Liver (tissue), 9 donors: ENCODE data around the gene U2AF2. TPM values are rescaled to one million over a fixed set of nuclear protein-coding genes. Genes with fewer than 3 reads are reported as not detected.

Source experiments
- DNase-seq: peaks from one replicate; pipeline ENCODE4 v3.0.0-alpha.2; 2017; ENCODE audit warnings: low spot score
- H3K27ac ChIP-seq, 2 donors: one replicate each; pipeline ENCODE4 v1.7.0; 2013; ENCODE audit warnings: inconsistent platforms in 2 of 2, low read length in 2 of 2, control low read depth in 1 of 2, low read depth in 1 of 2, mild to moderate bottlenecking in 1 of 2
- H3K27me3 ChIP-seq, 4 donors: one replicate each; pipeline versions ENCODE4 v1.6.1 to v1.7.0; 2013; ENCODE audit warnings: low read length in 3 of 4, inconsistent platforms in 1 of 4, mild to moderate bottlenecking in 1 of 4, moderate library complexity in 1 of 4; ENCODE audit not compliant: control insufficient read depth in 4 of 4, insufficient read depth in 4 of 4
- H3K36me3 ChIP-seq, 4 donors: one replicate each; pipeline versions ENCODE4 v1.6.1 to v1.7.0; 2013; ENCODE audit warnings: low read length in 3 of 4, mild to moderate bottlenecking in 3 of 4, low read depth in 1 of 4, moderate library complexity in 1 of 4; ENCODE audit not compliant: control insufficient read depth in 4 of 4, insufficient read depth in 3 of 4
- H3K4me1 ChIP-seq, 4 donors: one replicate each; pipeline versions ENCODE4 v1.6.1 to v1.7.0; 2013; ENCODE audit warnings: low read length in 3 of 4, mild to moderate bottlenecking in 3 of 4, moderate library complexity in 1 of 4; ENCODE audit not compliant: control insufficient read depth in 4 of 4, insufficient read depth in 4 of 4
- H3K4me3 ChIP-seq, 3 donors: one replicate each; pipeline versions ENCODE4 v1.6.1 to v1.7.0; 2013; ENCODE audit warnings: low read length in 3 of 3, control low read depth in 1 of 3, low read depth in 1 of 3, mild to moderate bottlenecking in 1 of 3
- H3K9ac ChIP-seq, 2 donors: one replicate each; pipeline ENCODE4 v1.7.0; 2013; ENCODE audit warnings: low read length in 2 of 2, mild to moderate bottlenecking in 2 of 2, moderate library complexity in 2 of 2, control low read depth in 1 of 2, low read depth in 1 of 2
- H3K9me3 ChIP-seq, 4 donors: one replicate each; pipeline versions ENCODE4 v1.6.1 to v1.7.0; 2013; ENCODE audit warnings: low read length in 3 of 4; ENCODE audit not compliant: control insufficient read depth in 4 of 4
- EGR1 ChIP-seq, 2 donors: IDR thresholded peaks; 2 replicates each; pipeline ENCODE4 v1.6.1; 2016 to 2018; ENCODE audit warnings: antibody characterized with exemption in 2 of 2, low read depth in 2 of 2
- FOXA1 ChIP-seq: IDR thresholded peaks from 2 replicates; pipeline ENCODE4 v1.6.1; 2016; ENCODE audit warnings: antibody characterized with exemption
- FOXA2 ChIP-seq: IDR thresholded peaks from 2 replicates; pipeline ENCODE4 v1.6.1; 2016; ENCODE audit warnings: antibody characterized with exemption
- GABPA ChIP-seq, 2 donors: IDR thresholded peaks in 1 of 2; conservative IDR thresholded peaks in 1 of 2; 2 replicates each; pipeline ENCODE4 v1.6.1; 2016; ENCODE audit warnings: antibody characterized with exemption in 2 of 2, mild to moderate bottlenecking in 1 of 2, moderate library complexity in 1 of 2
- HNF4A ChIP-seq, 2 donors: conservative IDR thresholded peaks; 2 replicates each; pipeline ENCODE4 v1.6.1; 2016; ENCODE audit warnings: antibody characterized with exemption in 2 of 2, mild to moderate bottlenecking in 2 of 2
- HNF4G ChIP-seq: IDR thresholded peaks from 2 replicates; pipeline ENCODE4 v1.6.1; 2016; ENCODE audit warnings: antibody characterized with exemption
- JUND ChIP-seq, 2 donors: IDR thresholded peaks; 2 replicates each; pipeline ENCODE4 v1.6.1; 2016; ENCODE audit warnings: antibody characterized with exemption in 2 of 2
- NR2F2 ChIP-seq: IDR thresholded peaks from 2 replicates; pipeline ENCODE4 v1.6.1; 2016; ENCODE audit warnings: antibody characterized with exemption
- RAD21 ChIP-seq, 2 donors: IDR thresholded peaks; 2 replicates each; pipeline ENCODE4 v1.6.1; 2016; ENCODE audit warnings: antibody characterized with exemption in 2 of 2, mild to moderate bottlenecking in 2 of 2
- RXRA ChIP-seq, 2 donors: IDR thresholded peaks; 2 replicates each; pipeline ENCODE4 v1.6.1; 2017 to 2018; ENCODE audit warnings: antibody characterized with exemption in 2 of 2, mild to moderate bottlenecking in 1 of 2
- SP1 ChIP-seq: IDR thresholded peaks from 2 replicates; pipeline ENCODE4 v1.6.1; 2018; ENCODE audit warnings: antibody characterized with exemption, mild to moderate bottlenecking
- TAF1 ChIP-seq: conservative IDR thresholded peaks from 2 replicates; pipeline ENCODE4 v1.6.1; 2016; ENCODE audit warnings: antibody characterized with exemption, mild to moderate bottlenecking
- YY1 ChIP-seq: IDR thresholded peaks from 2 replicates; pipeline ENCODE4 v1.6.1; 2016; ENCODE audit warnings: antibody characterized with exemption, mild to moderate bottlenecking
- WGBS: extraction: QIAGEN DNeasy Blood & Tissue Kit; methylation state at CpG from one replicate; pipeline ENCODE4 v1.1.7; 2013; 5-methylcytosine and 5-hydroxymethylcytosine counted together
- polyA plus RNA-seq, 2 donors: library from polyadenylated mRNA; stranded (reverse) in 1 of 2; unstranded in 1 of 2; fragments of 200-250 nt in 1 of 2; fragments of >200 nt in 1 of 2; fragmentation: Nextera tagmentation in 1 of 2; extraction: Ambion mirVana in 1 of 2; gene quantifications; one replicate each; pipeline versions ENCODE4 v1.2.1 to v1.2.3, GENCODE V29; 2013 to 2015
- total RNA-seq, 2 donors: library from RNA; depleted of rRNA; stranded (reverse); fragments of >200 nt; gene quantifications; one replicate each; pipeline ENCODE4 v1.2.3, GENCODE V29; 2014
- TF ChIP-seq, protein P1 (sequence below): IDR thresholded peaks from 2 replicates; pipeline ENCODE4 v1.6.1; 2016; ENCODE audit warnings: antibody characterized with exemption, mild to moderate bottlenecking
- TF ChIP-seq, protein P2 (sequence below): IDR thresholded peaks from 2 replicates; pipeline ENCODE4 v1.6.1; 2016; ENCODE audit warnings: antibody characterized with exemption
- TF ChIP-seq, protein P3 (sequence below): IDR thresholded peaks from 2 replicates; pipeline ENCODE4 v1.6.1; 2016; ENCODE audit warnings: antibody characterized with exemption
- TF ChIP-seq, protein P4 (sequence below): fragments of 150-350 bp; IDR thresholded peaks from 2 replicates; pipeline ENCODE4 v1.5.1; 2017; ENCODE audit warnings: improper control_type of control experiment, low read depth, low read length; ENCODE audit not compliant: missing input control
- TF ChIP-seq, protein P5 (sequence below): IDR thresholded peaks from 2 replicates; pipeline ENCODE4 v1.6.1; 2016; ENCODE audit warnings: antibody characterized with exemption
- donor health status: healthy.
- donor health status: healthy.
- donor health status: healthy.
- donor health status: healthy.
- donor health status: healthy.

Gene U2AF2
- total and polyA plus RNA-seq, 4 donors: 8.6 to 66.6 (median 51.2) TPM

DNA sequence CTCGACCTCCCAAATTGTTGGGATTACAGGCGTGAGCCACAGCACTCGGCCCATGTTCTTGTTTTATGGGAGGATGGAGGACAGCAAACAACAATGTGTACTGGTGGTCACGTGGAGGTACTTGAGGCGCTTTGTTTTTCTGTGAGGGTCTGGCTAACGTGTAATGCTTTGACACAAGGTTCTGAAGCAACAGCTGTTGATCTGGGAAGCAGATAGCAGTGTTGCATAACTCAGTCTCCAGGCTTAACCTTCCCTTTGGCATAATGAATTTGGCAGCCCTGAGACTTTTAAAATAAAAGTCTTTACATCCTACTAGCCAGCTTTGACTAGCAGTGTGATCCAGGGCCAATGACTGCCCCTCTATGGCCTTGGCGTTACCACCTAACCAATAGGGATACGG is 21.0 kb upstream of the U2AF2 start:
- 78% methylated on average over 8 of the region's 8 CpGs for WGBS
- no peak for DNase-seq
- Histone ChIP-seq H3K4me3 (no peak overlapping the region), H3K27me3 (no peaks in the 10 kb centered on the region), H3K9me3 (no peaks in the 10 kb centered on the region), H3K4me1 (peaks cover 13 to 36% (median 26%) of the 10 kb centered on the region in 4 donors), H3K9ac (no peak overlapping the region), H3K27ac (no peak overlapping the region), H3K36me3 (no peaks in the 10 kb centered on the region)
- no peak for TF ChIP-seq TAF1
- no peak for TF ChIP-seq HNF4G
- TF ChIP-seq FOXA1: no peak
- no peak for TF ChIP-seq RAD21 (IDR thresholded peaks at IDR 0.05)
- no peak for TF ChIP-seq SP1
- TF ChIP-seq, protein P1, sequence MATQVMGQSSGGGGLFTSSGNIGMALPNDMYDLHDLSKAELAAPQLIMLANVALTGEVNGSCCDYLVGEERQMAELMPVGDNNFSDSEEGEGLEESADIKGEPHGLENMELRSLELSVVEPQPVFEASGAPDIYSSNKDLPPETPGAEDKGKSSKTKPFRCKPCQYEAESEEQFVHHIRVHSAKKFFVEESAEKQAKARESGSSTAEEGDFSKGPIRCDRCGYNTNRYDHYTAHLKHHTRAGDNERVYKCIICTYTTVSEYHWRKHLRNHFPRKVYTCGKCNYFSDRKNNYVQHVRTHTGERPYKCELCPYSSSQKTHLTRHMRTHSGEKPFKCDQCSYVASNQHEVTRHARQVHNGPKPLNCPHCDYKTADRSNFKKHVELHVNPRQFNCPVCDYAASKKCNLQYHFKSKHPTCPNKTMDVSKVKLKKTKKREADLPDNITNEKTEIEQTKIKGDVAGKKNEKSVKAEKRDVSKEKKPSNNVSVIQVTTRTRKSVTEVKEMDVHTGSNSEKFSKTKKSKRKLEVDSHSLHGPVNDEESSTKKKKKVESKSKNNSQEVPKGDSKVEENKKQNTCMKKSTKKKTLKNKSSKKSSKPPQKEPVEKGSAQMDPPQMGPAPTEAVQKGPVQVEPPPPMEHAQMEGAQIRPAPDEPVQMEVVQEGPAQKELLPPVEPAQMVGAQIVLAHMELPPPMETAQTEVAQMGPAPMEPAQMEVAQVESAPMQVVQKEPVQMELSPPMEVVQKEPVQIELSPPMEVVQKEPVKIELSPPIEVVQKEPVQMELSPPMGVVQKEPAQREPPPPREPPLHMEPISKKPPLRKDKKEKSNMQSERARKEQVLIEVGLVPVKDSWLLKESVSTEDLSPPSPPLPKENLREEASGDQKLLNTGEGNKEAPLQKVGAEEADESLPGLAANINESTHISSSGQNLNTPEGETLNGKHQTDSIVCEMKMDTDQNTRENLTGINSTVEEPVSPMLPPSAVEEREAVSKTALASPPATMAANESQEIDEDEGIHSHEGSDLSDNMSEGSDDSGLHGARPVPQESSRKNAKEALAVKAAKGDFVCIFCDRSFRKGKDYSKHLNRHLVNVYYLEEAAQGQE: no peak
- TF ChIP-seq NR2F2: no peak
- TF ChIP-seq GABPA (IDR thresholded peaks at IDR 0.05 in 1 of 2, conservative IDR thresholded peaks at IDR 0.05 in 1 of 2): no peak
- no peak for TF ChIP-seq RXRA (IDR thresholded peaks at IDR 0.05)
- TF ChIP-seq HNF4A (conservative IDR thresholded peaks at IDR 0.05): no peak

DNA sequence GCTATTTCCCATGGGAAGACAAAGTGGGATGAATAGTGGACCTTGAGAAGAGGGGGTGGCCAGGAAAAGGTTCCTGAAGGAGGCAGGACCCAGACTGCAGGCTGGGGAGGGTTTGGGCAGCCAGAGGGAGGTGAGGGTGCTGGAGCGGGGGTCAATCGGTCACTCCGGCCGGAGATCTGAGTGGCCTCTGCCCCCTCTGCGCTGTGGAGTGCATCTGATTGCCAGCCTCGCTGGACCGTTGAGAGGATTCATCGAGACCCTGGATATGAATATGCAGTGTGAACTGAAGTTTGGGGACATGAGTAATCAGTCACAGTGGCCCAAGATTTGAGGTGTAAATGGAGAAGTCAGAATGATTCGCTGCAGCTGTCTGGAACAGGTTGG is 19.5 kb upstream of the U2AF2 start:
- WGBS: 5% methylated on average over 9 of the region's 9 CpGs
- H3K9ac ChIP-seq: peak overlapping the region; percentile 93 to 99
- H3K4me1 ChIP-seq: peaks cover 16 to 51% (median 32%) of the 10 kb centered on the region in 4 donors
- no peaks in the 10 kb centered on the region for H3K27me3 ChIP-seq
- H3K9me3 ChIP-seq: no peaks in the 10 kb centered on the region
- peak overlapping the region; percentile 67 to 100 (median 98) for H3K4me3 ChIP-seq
- H3K27ac ChIP-seq: peak overlapping the region; percentile 91 to 97
- no peak for DNase-seq
- no peaks in the 10 kb centered on the region for H3K36me3 ChIP-seq
- no peak for TF ChIP-seq SP1
- peak in 1 of 2 donors; percentile 5 for TF ChIP-seq HNF4A (conservative IDR thresholded peaks at IDR 0.05)
- TF ChIP-seq RAD21 (IDR thresholded peaks at IDR 0.05): no peak
- TF ChIP-seq NR2F2: no peak
- TF ChIP-seq, protein P2, sequence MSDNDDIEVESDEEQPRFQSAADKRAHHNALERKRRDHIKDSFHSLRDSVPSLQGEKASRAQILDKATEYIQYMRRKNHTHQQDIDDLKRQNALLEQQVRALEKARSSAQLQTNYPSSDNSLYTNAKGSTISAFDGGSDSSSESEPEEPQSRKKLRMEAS: no peak

DNA sequence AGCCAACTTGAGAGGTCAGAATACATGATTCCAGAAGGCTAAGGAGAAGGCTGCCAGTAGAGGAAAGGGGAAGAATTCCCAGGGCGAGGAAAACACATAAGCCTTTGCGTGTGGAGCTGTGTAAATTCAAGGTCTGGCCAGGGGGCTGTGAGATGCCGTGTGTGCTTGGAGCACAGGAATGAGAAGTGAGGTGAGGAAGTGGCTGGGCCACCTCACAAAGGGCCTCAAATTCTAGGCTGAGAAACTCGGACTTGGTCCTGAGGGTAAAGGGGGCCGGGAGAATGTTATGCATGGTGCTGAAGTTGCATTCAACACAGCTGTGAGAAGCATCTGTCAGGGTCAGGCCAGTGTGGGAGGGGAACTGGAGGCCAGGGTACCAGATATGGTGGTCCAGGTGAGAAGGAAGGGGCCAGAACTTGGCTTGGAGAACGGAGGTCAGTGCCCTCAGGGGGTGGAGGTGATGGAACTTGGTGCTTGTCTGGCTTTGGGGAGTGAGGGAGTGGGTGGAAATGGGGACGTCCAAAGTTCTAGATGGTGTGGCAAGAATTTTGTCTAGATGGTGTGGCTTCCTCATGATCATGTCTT is 18.9 kb upstream of the U2AF2 start:
- WGBS: 58% methylated on average over 7 of the region's 7 CpGs
- Histone ChIP-seq H3K9ac (peak overlapping the region; percentile 93 to 99), H3K36me3 (no peaks in the 10 kb centered on the region), H3K27me3 (no peaks in the 10 kb centered on the region), H3K4me3 (peak overlapping the region; percentile 67 to 100 (median 98)), H3K27ac (peak overlapping the region; percentile 91 to 97), H3K4me1 (peaks cover 16 to 54% (median 35%) of the 10 kb centered on the region in 4 donors), H3K9me3 (no peaks in the 10 kb centered on the region)
- DNase-seq: no peak
- TF ChIP-seq SP1 (no peak), HNF4G (no peak), RAD21 (IDR thresholded peaks at IDR 0.05) (no peak), JUND (IDR thresholded peaks at IDR 0.05) (no peak), TAF1 (no peak), HNF4A (conservative IDR thresholded peaks at IDR 0.05) (no peak), EGR1 (IDR thresholded peaks at IDR 0.05; ENCODE audit: low read depth in 2 of 2) (no peak), YY1 (no peak), FOXA2 (no peak), RXRA (IDR thresholded peaks at IDR 0.05) (no peak), NR2F2 (no peak), FOXA1 (no peak), GABPA (IDR thresholded peaks at IDR 0.05 in 1 of 2, conservative IDR thresholded peaks at IDR 0.05 in 1 of 2) (no peak)
- TF ChIP-seq, protein P3, sequence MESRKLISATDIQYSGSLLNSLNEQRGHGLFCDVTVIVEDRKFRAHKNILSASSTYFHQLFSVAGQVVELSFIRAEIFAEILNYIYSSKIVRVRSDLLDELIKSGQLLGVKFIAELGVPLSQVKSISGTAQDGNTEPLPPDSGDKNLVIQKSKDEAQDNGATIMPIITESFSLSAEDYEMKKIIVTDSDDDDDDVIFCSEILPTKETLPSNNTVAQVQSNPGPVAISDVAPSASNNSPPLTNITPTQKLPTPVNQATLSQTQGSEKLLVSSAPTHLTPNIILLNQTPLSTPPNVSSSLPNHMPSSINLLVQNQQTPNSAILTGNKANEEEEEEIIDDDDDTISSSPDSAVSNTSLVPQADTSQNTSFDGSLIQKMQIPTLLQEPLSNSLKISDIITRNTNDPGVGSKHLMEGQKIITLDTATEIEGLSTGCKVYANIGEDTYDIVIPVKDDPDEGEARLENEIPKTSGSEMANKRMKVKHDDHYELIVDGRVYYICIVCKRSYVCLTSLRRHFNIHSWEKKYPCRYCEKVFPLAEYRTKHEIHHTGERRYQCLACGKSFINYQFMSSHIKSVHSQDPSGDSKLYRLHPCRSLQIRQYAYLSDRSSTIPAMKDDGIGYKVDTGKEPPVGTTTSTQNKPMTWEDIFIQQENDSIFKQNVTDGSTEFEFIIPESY: no peak
- TF ChIP-seq, protein P4, sequence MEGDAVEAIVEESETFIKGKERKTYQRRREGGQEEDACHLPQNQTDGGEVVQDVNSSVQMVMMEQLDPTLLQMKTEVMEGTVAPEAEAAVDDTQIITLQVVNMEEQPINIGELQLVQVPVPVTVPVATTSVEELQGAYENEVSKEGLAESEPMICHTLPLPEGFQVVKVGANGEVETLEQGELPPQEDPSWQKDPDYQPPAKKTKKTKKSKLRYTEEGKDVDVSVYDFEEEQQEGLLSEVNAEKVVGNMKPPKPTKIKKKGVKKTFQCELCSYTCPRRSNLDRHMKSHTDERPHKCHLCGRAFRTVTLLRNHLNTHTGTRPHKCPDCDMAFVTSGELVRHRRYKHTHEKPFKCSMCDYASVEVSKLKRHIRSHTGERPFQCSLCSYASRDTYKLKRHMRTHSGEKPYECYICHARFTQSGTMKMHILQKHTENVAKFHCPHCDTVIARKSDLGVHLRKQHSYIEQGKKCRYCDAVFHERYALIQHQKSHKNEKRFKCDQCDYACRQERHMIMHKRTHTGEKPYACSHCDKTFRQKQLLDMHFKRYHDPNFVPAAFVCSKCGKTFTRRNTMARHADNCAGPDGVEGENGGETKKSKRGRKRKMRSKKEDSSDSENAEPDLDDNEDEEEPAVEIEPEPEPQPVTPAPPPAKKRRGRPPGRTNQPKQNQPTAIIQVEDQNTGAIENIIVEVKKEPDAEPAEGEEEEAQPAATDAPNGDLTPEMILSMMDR: no peak
- TF ChIP-seq, protein P5, sequence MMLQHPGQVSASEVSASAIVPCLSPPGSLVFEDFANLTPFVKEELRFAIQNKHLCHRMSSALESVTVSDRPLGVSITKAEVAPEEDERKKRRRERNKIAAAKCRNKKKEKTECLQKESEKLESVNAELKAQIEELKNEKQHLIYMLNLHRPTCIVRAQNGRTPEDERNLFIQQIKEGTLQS: no peak
- TF ChIP-seq, protein P2: no peak
